22Rv1 (cell line): ENCODE measurements around the gene CCDC149.

Source experiments
- H3K27ac ChIP-seq: fragments of 450-650 bp; 2 replicates; pipeline ENCODE4 v1.5.1; 2017
- CTCF ChIP-seq: fragments of 450-650 bp; IDR thresholded peaks from 2 replicates; pipeline ENCODE4 v1.5.1; 2017; ENCODE audit warnings: mild to moderate bottlenecking
- ZFX ChIP-seq: fragments of 450-650 bp; IDR thresholded peaks from 2 replicates; pipeline ENCODE4 v1.6.1; 2017; ENCODE audit warnings: antibody characterized with exemption, borderline replicate concordance

CCDC149 gene

DNA sequence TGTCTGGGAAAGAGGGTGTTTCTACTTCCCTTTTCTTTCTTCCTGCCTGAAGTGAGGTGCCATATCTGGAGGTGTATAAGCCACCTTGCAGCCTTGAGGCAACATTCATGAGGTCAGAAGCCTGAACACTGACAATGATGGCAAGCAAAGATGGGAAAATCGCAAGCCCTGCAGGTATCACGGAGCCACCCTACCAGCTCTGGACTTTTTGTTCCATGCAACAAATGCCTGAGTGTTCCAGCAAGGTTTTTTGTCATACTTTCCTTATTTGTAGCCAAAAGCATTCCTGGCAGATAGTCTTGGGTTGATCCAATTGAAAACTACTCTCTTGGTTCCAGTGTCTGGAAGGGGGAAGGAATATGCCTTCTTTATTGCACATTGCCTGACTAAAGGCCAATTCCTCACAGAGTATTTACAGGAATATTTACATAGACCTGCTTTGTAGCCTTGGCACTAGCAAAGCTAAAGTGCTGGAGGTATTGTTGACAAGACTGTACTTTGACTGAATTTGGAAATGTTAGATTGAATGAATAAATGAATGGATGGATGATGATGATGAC is 131.8 kb downstream of the CCDC149 start:
- H3K27ac ChIP-seq, result peak overlapping the region; percentile 49
- TF ChIP-seq ZFX (no peak), CTCF (no peak)

DNA sequence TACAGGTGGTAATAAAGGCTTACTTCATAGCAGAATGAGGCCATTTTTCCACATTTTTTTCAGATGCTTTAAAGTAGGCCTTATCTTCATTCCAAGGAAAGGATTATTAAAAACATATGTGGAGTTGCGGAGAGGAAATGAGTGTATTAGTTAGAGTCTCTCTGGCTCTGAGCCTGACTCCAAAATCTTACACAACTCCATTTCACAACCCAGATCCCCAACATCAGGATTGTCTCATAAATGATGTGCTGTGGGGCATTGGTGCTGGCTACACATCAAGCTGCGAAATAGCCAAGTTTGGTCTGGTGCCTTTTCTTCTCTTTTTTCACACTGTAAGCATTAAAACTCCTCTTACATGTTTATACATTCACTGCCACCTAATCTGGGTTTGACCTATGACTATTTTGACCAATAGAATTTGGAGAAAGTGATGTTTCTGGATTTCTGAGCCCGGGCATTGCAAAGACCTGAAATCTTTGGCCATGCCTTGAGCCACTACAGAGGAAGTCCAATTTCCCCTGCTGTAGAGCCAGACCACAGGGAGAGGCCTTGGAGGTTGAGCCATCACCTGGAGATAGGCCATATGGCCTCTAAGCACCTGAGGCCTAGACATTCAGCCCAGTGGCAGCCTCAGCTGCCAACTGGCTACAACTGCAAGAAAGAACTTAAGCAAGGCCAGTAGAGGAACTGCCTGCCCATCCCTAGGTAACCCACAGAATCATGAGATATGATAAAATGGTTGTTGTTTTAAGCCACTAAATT is 134.2 kb downstream of the CCDC149 start:
- no peak for TF ChIP-seq CTCF
- no peak for TF ChIP-seq ZFX
- no peak overlapping the region for H3K27ac ChIP-seq

DNA sequence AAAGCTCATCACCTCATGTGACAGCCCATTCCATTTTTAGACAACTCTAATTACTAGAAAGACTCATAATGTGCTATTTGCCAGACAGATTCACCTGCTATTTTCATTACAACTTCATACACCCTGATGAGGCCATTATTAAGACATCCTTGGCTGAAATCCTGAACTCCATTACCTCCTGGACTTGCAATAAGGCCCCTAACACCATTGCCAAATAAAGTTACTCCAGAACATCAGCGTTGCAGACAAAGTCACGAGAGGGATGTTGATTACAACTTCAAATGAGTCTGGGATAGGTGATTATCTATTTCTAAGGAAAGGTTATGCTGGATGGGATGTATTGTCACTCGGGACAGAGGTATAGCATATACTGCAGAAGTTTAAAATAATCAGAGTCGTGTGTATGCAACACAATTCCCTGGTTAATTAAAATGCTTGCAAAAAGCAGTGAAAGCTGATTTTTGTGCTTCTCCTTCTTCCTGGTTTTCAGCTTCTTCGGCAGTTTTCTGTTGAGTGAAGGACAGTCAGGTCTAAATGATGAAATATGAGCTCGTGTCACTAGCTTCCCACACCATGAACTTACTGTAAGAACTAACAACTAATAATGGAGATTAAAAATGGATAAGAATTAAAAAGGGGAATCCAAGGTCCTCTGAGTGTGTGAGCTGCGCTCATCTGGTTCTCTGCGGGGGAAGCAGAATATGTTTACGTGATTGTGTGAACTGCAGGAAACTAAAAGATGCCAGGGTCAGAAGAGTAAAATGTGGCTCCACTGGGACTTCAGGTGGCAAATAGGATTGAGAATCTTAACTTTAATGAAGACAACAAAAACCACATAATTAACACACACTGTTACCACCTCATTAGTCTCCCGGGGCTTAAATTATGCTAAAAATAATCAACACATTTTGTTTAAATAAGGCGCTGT is 135.0 kb downstream of the CCDC149 start:
- no peak for TF ChIP-seq CTCF
- no peak for TF ChIP-seq ZFX
- no peak overlapping the region for H3K27ac ChIP-seq

- TF ChIP-seq ZFX (no peak), CTCF (no peak)
- no peak overlapping the region for H3K27ac ChIP-seq
Observed at GRCh38 chr4:24775750-24776149, 137.1 kb downstream of the CCDC149 start.

- H3K27ac ChIP-seq, result no peak overlapping the region
- TF ChIP-seq ZFX (no peak), CTCF (no peak)
Observed at GRCh38 chr4:24775032-24775605, 137.7 kb downstream of the CCDC149 start.

- no peak for TF ChIP-seq CTCF
- no peak for TF ChIP-seq ZFX
- H3K27ac ChIP-seq, result no peak overlapping the region
Observed at GRCh38 chr4:24774452-24774851, 138.4 kb downstream of the CCDC149 start.
